HG03139 (cell line): Measurements from ENCODE around the gene MST1.

ENCODE experiments used
- ATAC-seq: cut with Tn5 transposase; IDR thresholded peaks from one replicate; pipeline ENCODE4 v1.9.1; 2021; ENCODE audit not compliant: unreplicated experiment

The MST1 gene

GRCh38 chr3:49718858-49719213, 29.6 kb upstream of the MST1 start:
- ATAC-seq: no peak

DNA sequence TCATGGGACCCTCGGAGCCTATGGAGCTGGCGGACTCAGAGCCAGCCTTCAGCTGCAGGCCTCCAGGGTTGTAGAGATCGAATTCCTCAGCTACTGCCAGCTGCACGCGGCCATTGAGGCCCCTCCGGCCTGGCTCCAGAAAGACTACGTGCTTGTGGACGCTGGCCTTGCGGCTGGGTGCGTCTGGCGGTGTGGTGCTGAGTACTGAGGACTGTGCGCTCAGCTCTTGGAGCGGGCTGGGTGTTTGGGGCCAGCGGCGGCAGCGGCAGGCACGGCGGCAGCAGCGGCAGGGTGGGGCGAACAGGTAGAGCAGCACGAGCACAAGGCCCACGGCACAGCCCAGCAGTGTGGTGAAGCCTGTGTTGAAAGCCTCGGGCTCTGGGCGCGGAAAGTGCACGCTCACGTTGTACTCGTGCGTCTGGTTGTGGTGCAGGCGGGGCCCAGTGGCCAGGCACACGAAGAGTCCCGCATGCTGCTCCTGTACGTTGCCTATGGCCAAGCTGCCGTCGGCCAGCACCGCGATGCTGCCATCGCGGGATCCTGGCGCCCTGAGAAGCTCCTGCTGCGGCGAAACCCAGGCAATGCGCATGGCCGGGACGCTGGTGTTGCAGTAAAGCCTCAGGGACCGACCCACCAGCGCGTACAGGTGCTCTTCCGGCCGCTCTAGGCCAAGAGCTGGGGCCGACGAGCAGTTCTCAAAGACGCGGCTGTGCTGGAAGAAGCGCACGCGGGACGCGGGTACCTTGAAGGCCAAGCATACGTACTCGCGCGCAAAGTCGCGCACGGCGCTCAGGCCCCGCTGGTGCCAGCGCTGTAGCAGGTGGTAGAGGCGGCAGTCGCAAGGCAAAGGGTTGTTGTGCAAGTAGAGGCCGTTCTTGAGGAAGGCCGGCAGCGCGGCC, 28.9 kb upstream of the MST1 start:
- no peak for ATAC-seq

- no peak for ATAC-seq
Observed at GRCh38 chr3:49717211-49717958, 28.1 kb upstream of the MST1 start.

DNA sequence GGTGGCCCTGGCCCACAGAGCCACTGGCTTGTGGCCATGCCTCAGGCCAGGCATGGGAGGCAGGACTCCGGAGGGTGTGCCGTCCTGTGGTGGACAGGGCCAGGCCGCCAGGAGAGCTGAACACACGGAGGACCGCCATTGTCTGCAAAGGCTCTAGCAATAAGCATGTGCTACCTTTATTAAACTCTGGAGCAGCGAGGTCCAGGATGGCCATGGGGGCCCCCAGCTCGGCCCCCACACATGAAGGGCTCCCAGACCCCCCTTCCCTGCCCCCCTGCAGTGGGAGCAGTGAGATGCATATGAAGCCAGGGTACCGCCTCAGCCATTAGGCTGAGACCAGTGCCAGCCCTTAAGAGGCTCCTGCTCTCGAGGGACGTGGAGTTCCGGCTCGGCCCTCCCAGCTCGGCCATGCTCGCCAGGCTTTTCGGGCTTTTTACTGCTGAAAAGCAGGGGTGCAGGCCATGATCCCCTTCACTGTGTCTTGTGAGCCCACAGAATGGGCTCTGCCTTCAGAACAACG, 27.5 kb upstream of the MST1 start:
- no peak for ATAC-seq

GRCh38 chr3:49716169-49716568, 26.9 kb upstream of the MST1 start:
- ATAC-seq: no peak

GRCh38 chr3:49715611-49716121, 26.4 kb upstream of the MST1 start:
- ATAC-seq: no peak

DNA sequence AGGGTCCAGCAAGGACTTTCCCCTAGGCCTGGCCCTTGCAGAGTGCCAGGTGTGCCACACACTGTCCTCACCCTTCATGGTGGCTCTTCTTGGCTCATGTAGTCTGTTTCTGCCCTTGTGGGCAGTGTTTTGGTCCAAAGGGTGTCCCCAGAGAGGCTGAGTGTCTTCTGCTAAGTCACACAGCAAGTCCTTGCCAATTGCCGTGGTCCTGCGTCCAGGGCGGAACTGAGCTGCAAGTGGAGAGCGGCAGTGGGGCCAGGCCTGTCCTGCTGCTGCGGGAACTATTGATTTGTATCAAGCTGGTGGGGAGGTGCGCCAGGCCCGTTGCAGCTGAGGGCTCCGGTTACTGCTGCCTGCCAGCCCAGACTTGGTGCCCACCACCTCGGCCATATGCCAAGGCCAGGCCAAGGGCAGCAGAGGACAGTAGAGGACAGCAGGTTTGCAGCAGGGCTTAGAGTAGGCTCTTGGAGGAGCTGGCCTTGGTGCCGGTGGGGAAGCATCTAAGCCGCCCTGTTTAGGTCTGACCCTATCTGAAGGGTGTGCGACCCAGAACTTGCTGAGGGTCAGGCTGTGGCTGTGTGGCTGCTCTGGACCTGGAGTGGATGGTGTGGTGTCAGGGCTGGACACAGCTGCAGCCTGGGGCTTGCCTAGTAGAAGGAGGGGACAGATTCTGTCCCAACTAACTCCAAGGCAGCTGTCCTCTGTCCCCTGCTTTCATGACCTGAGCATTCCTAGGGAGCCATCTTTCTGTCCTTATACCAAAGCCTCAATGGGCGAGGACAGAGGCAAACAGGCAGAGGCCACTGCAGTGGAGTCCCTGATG, 25.7 kb upstream of the MST1 start:
- no peak for ATAC-seq

DNA sequence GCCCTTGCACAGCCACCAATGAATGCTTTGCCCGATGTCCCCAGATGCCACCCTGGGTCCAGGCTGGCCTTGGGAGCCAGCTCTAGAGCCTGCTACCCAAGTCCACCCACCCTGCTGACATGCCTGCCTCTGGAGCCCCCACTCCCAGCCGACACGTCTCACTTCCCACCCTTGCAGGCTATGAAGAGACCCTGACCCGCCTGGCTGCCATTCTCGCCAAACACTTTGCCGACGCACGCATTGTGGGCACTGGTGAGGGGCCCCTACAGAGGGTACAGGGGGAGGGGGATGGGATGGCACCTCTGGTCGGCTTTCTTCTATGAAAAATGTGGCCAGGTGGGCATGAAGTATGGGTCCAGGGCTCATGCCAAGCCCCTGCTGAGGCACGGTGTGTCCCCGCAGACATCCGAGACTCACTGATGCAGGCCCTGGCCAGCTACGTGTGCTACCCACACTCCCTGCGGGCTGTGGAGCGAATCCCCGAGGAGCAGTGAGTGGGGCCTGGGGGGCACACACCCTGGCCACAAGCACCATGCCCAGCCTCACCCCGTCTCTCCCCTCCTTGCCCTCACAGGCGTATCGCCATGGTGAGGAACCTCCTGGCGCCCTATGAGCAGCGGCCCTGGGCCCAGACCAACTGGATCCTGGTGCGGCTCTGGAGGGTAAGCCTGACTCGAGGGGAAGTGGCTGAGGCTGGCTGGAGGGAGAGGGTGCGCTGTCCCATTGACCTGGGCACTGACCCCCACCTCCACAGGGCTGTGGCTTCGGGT, 24.2 kb upstream of the MST1 start:
- ATAC-seq: no peak

GRCh38 chr3:49712631-49713317, 23.5 kb upstream of the MST1 start:
- ATAC-seq: no peak

DNA sequence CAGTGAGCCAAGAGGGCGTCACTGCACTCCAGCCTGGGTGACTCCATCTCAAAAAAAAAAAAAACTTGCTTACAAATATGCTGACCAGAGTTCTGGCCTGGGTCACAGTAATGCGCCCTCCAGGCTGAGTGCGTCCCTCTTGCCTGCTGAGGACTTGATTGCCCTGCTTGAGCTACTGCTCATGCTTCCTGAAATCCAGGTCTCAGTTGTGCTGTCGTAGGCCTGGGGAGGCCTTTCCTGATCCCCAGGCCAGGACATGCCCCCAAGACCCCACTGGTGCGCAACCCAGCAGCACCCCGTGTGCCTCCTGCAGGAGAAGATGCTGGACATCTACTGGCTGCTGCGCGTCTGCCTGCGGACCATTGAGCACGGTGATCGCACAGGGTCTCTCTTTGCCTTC, 22.9 kb upstream of the MST1 start:
- no peak for ATAC-seq

- no peak for ATAC-seq
Observed at GRCh38 chr3:49711489-49711888, 22.2 kb upstream of the MST1 start.

GRCh38 chr3:49709852-49710251, 20.6 kb upstream of the MST1 start:
- ATAC-seq: no peak

GRCh38 chr3:49707113-49707480, 17.8 kb upstream of the MST1 start:
- no peak for ATAC-seq

DNA sequence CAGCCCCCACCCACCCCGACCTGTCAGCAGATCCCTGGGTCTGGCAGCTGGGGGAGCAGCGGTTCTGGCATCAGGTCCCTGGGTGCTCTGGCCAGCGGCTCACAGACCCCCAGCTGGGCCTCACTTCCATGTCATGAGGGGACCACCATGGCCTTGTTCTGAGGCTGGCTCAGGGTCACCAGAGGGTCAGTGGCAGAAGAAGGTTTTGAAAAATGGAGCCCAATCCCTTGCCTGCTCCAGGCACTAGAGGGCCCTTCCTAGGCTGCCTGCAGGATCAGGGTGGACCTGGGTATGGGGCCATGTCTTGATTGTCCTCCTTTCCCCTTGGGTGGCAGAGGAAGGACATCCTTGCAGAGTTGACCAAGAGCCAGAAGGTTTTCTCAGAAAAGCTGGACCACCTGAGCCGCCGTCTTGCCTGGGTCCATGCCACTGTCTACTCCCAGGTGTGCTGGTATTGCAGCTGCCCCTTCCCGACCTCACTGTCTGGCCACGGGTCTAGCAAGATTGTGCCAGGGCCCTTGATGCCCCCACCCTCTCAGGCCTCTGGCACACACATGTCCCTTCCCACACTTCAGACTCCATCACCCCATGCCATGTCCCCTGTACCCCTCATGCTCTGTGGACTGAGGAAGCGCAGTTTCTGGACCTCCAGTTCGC, 17.3 kb upstream of the MST1 start:
- no peak for ATAC-seq

DNA sequence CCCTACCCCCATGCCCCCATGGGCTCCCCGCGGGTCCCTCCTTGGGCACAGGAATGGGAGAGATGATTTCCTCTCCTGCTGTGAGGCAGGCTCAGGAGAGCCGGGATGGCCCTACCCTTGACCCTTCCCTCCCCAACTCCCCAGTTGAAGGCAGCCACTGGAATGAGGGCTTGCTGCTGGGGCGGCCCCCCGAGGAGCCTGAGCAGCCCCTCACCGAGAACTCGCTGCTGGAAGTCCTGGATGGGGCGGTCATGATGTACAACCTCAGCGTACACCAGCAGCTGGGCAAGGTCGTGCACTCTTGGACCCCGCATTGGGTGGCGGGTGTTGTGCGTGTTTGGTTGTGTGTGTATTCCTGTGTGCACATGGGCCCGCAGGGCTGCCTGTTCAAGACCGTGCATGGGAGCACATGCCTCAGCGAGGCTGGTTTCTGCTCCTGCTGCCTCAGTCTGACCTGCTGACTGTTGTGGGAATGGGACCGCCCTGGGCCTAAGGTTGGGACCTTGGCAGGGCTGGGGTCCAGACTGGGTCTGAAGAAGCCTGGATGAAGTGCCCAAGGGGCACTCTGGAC, 16.2 kb upstream of the MST1 start:
- ATAC-seq: no peak

DNA sequence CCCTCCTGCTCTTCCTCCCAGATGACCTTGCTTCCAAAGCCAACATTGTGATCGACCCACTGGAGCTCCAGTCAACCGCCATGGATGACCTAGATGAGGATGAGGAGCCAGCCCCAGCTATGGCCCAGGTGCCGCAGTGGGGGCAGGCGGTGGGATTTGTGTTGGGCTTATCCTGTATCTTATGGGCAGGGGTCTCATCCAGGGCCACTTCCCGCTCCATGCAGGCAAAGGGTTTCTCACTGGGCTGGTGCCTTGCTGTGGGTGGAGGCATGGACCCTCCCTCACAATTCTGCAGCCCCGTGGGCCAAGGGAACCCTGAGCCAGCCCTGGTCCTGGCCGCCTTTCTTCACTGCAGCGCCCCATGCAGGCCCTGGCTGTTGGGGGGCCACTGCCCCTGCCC, 15.4 kb upstream of the MST1 start:
- ATAC-seq: no peak

- no peak for ATAC-seq
Observed at GRCh38 chr3:49703956-49704355, 14.7 kb upstream of the MST1 start.

DNA sequence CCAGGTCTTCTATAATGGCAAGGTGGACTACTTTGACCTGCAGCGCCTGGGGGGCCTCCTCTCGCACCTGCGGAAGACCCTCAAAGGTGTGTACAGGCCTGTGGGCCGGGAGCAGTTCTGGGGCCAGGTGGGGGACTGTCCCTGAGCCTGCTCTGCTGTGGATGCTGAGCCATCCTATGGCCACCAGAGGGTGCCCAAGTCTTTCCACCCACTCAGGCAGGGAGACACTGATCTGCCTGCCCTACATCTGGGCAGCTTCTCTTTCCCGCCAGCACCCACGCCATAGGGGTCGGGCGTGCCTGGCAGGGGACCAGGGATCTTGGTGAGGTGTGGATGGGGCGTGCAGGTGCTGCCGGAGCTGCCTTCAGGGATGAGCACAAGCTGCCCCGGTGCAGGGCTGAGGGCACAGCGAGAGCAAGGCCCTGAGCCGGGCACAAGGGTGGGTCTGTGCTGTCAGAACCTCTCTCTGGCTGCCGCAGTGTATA, 14.2 kb upstream of the MST1 start:
- ATAC-seq: no peak

DNA sequence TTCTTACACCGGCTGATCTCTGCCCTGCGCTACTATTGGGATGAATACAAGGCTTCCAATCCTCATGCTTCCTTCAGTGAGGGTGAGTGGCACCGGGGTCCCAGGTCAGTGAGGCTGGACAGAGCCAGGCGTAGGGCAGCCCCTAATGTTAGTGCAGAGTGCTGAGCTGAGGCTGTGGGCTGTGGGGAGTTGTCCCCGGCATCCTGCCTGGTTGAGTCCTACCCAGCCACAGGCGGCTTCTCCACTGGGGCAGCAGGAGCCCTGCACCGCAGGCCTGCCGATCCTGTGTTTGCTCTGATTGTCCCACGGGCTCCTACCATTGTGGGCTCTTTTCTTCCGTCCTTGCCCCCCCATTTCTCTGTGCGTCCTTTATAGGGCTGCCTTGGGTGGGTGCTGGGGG, 13.4 kb upstream of the MST1 start:
- ATAC-seq: no peak
